Natural killer cell treated with Interleukin-12 subunit alpha and Interleukin-12 subunit beta and Interleukin-15 and Interleukin-18, amount 100 ng/mL, for 72 hours (primary cell): ENCODE results near the gene NCAPD2. TPM values are rescaled to one million over a fixed set of nuclear protein-coding genes. Genes with fewer than 3 reads are reported as not detected.
A peak's percentile ranks its signal among the peaks of the same experiment; 100 is the strongest.
"Not testable (repeated sequence)": the region's sequence is repeated elsewhere in the genome, so short reads cannot be mapped to it uniquely, and the experiment has no call there.

Source experiments
- ATAC-seq, 2 donors: fragments of 150-1000 bp; cut with Tn5 transposase in 1 of 2; sonication (Bioruptor Pico), chemical (Tn5 transposase) in 1 of 2; 2 replicates each; pipeline ENCODE4 v1.10.0; 2021
- DNase-seq: peaks from one replicate; pipeline ENCODE4 v3.0.0; 2022; ENCODE audit warnings: low spot score
- H3K27ac Mint-ChIP-seq, 2 donors: 1 replicate in 1 of 2; 2 replicates in 1 of 2; pipeline ENCODE4 v1.8.0; 2022; ENCODE audit warnings: mixed read lengths in 2 of 2, mild to moderate bottlenecking in 1 of 2, moderate library complexity in 1 of 2
- H3K27me3 Mint-ChIP-seq, 2 donors: 1 replicate in 1 of 2; 2 replicates in 1 of 2; pipeline ENCODE4 v1.8.0; 2022; ENCODE audit warnings: mixed read lengths in 2 of 2
- H3K36me3 Mint-ChIP-seq: one replicate; pipeline ENCODE4 v1.8.0; 2022; ENCODE audit warnings: mixed read lengths
- H3K4me1 Mint-ChIP-seq, 2 donors: 1 replicate in 1 of 2; 2 replicates in 1 of 2; pipeline ENCODE4 v1.8.0; 2022; ENCODE audit warnings: low read depth in 2 of 2, mixed read lengths in 2 of 2, mild to moderate bottlenecking in 1 of 2
- H3K4me3 Mint-ChIP-seq: one replicate; pipeline ENCODE4 v1.8.0; 2022; ENCODE audit warnings: mixed read lengths
- H3K9me3 Mint-ChIP-seq: 2 replicates; pipeline ENCODE4 v1.8.0; 2022; ENCODE audit warnings: mixed read lengths
- total RNA-seq, 2 donors: library from RNA; stranded (reverse); gene quantifications; one replicate each; pipeline ENCODE4 v1.2.3, GENCODE V29; 2022

Gene NCAPD2
- total RNA-seq, 2 donors from 2014 or later, result 73.4 to 131 TPM

DNA sequence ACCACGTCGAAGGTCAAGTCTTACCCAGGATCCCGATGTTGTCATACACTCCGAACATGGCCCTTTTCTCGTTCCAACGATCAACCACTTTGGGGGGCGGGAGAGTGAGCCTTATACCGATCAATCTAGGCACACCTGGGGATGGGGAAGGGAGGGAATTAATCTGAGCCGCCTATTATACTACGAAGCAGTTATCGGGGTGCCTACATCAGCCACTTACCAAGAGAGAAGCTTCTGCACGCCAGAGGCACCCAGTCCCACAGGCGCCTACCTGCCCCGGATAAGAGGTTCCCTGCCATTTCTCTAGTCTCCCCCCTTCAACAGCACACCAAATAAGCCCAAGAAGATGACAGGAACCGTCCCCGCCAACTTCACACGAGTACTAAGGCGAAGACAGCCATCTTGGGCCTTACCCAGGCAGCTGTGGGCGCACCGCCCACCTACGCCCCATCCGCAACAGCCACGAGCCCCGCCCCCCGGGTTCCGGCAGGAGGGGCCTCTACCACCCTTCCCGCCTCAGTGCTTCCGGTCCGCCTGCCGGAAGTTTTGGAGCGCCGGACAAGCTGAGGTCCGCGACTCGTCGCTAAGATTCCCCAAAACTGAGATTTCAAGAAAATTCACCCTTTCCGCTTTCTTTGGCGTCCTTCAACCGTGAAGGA is 935 bp upstream of the NCAPD2 start, which contains the start of gene MRPL51:
Gene MRPL51, minus strand, starts transcription at position 425 of the 659 bp plus-strand sequence. Its CDS starts 126 bp downstream, at position 299.
- Mint-ChIP-seq H3K36me3 (peaks cover 15% of the 10 kb centered on the region), H3K4me3 (peak within 1 kb of the TSS; percentile 97), H3K27me3 (peaks cover 0 to 1% of the 10 kb centered on the region in 2 donors), H3K27ac (peak within 1 kb of the TSS; percentile 98 to 99), H3K4me1 (peaks cover 31 to 33% of the 10 kb centered on the region in 2 donors), H3K9me3 (no peaks in the 10 kb centered on the region)
- ATAC-seq (peak; percentile 88 to 91), DNase-seq (peak; percentile 98)

DNA sequence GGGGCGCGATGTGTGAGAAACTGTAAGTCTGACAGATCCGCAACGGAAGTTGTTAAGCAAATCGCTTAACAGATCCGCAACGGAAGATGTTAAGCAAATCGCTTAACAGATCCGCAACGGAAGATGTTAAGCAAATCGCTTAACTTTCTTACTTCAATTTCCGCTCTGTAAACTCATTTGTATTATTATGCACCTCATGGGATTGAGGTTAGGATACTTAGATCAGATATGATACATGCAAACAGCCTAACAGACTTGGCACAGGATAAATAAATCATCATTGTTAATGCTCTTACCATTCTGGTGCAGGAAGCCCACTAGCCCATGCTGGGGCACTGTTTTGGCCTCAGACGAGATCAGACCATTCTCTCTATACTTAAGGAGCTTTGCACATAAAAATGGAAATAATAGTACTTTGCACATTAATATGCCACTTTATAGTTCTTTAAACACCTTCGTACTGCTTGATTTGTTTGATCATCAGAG is 399 bp downstream of the NCAPD2 start:
- no peak for DNase-seq
- peak overlapping the region; percentile 97 for H3K4me3 Mint-ChIP-seq

DNA sequence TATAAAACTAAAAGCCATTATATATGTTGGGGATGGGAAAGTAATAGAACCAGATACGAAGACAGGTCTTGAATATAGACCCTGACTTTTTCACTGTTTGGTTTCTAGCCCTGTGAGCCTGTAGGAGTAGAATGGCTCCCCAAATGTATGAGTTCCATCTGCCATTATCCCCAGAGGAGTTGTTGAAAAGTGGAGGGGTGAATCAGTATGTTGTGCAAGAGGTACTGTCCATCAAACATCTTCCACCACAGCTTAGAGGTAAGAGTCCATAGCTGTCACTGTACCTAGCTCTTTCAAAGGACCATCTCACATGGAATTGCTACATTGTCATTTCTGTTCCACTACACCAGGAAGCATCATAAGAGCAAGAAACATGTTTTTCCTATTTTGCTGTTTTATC is 1.1 kb downstream of the NCAPD2 start:
- ATAC-seq, result no peak
- peaks cover 31 to 33% of the 10 kb centered on the region in 2 donors for H3K4me1 Mint-ChIP-seq

More for the DNA sequence above, 399 bp downstream of the NCAPD2 start:
- H3K36me3 Mint-ChIP-seq, result peaks cover 15% of the 10 kb centered on the region
- peak overlapping the region; percentile 98 to 99 for H3K27ac Mint-ChIP-seq
- no peaks in the 10 kb centered on the region for H3K9me3 Mint-ChIP-seq
- H3K27me3 Mint-ChIP-seq, result no peaks in the 10 kb centered on the region
- ATAC-seq, result peak in 1 of 2 donors; percentile 10
- peaks cover 31 to 33% of the 10 kb centered on the region in 2 donors for H3K4me1 Mint-ChIP-seq

DNA sequence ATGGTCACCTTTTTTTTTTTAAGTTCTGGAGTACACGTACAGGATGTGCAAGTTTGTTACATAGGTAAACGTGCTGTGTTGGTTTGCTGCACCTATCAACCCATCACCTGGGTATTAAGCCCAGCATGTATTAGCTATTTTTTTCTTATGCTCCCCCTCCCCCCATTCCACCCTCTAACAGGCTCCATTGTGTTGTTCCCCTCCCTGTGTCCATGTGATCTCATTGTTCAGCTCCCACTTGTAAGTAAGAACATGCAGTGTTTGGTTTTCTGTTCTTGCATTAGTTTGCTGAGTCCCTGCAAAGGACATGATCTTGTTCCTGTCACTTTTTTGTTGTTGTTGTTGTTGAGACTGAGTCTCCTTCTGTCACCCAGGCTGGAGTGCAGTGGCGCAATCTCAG is 3.4 kb downstream of the NCAPD2 start:
- H3K27me3 Mint-ChIP-seq, H3K27ac Mint-ChIP-seq, DNase-seq, ATAC-seq, H3K4me3 Mint-ChIP-seq, H3K36me3 Mint-ChIP-seq, H3K9me3 Mint-ChIP-seq: not testable (repeated sequence)
- peaks cover 28 to 31% of the 10 kb centered on the region in 2 donors for H3K4me1 Mint-ChIP-seq

More for the DNA sequence above, 1.1 kb downstream of the NCAPD2 start:
- DNase-seq, result no peak
- Mint-ChIP-seq H3K9me3 (no peaks in the 10 kb centered on the region), H3K27me3 (no peaks in the 10 kb centered on the region), H3K4me3 (peak overlapping the region; percentile 97), H3K36me3 (peaks cover 15% of the 10 kb centered on the region), H3K27ac (peak overlapping the region; percentile 98 to 99)

DNA sequence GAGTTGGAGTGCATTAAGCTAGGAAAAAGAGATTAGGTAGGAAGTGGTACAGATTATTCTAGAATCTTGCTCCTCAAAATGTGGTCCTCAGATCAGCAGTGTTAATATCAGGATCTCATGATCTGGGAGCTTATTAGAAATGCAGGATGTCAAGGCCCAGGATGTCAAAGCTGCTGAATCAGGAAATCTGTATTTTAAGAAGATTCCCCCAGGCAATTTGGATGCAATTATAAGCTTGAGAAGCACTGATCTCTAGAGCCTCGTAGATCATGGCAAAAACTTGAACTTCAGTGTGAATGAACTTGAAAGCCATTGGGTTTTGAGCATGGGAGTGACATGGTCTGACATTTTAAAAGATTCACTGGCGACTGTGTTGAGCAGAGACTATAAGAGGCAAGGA is 6.6 kb downstream of the NCAPD2 start:
- H3K27ac Mint-ChIP-seq, result no peak overlapping the region
- H3K27me3 Mint-ChIP-seq, result no peaks in the 10 kb centered on the region
- H3K4me1 Mint-ChIP-seq, result peaks cover 5 to 6% of the 10 kb centered on the region in 2 donors
- no peaks in the 10 kb centered on the region for H3K9me3 Mint-ChIP-seq
- DNase-seq (no peak), ATAC-seq (no peak)
- H3K4me3 Mint-ChIP-seq, result no peak overlapping the region
- no peaks in the 10 kb centered on the region for H3K36me3 Mint-ChIP-seq

DNA sequence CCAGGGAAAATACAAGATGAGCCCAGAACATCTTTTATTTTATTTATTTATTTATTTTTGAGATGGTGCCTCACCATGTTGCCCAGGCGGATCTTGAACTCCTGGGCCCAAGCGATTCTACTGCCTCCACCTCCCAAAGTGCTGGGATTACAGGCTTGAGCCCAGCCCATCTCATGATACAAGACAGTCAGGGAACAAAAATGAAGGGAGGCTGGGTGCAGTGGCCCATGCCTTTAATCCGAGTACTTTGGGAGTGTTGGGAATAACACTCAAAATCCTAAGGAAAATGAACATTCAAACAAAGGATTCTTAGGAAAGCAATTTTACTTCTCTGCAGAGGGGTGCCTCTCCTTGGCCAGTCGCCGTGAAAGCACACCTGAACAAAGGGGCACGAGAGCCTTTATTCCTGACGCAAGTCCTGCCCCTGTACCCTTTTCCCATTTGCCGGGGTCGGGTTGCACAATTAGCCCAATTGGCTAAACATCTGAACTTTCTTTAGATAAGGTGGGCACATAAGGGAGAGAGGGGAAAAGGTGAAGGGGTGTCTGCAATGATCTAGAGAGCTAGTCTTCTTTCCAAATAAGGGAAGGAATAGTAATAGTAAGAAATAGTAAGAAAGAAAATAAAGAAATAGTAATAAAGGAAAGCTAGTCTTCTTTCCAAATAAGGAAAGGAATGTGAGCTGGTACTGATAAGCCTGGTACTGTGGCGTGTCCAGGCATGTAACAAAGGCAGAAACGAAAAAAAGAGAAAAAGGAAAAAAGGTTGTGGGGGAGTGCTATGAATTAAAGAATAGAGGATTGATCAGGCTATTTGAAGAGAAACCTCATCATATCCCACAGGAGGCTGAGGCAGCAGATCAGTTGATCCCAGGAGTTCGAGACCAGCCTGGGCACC is 13.4 kb downstream of the NCAPD2 start:
- H3K27me3 Mint-ChIP-seq, result no peaks in the 10 kb centered on the region
- H3K36me3 Mint-ChIP-seq, result peaks cover 17% of the 10 kb centered on the region
- no peak overlapping the region for H3K27ac Mint-ChIP-seq
- no peak for DNase-seq
- H3K4me3 Mint-ChIP-seq, result no peak overlapping the region
- H3K4me1 Mint-ChIP-seq, result peaks cover 7 to 13% of the 10 kb centered on the region in 2 donors
- ATAC-seq, result no peak
- H3K9me3 Mint-ChIP-seq, result no peaks in the 10 kb centered on the region

DNA sequence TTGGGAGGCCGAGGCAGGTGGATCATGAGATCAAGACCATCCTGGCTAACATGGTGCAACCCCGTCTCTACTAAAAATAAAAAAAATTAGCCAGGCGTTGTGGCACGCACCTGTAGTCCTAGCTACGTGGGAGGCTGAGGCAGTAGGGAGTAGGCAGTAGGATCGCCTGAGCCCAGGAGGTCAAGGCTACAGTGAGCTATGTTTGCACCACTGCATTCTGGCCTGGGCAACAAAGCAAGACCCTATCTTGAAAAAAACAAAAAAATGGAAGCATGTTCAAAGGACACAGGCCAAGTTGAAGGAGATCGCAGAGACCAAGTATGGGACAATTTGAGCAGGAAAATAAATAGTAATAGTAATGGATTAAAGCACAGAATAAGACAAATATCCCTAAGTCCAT is 14.2 kb downstream of the NCAPD2 start:
- Mint-ChIP-seq H3K4me1 (peaks cover 7 to 16% of the 10 kb centered on the region in 2 donors), H3K27me3 (no peaks in the 10 kb centered on the region), H3K9me3 (no peaks in the 10 kb centered on the region), H3K4me3 (no peak overlapping the region), H3K36me3 (peaks cover 25% of the 10 kb centered on the region), H3K27ac (no peak overlapping the region)
- no peak for ATAC-seq
- no peak for DNase-seq

DNA sequence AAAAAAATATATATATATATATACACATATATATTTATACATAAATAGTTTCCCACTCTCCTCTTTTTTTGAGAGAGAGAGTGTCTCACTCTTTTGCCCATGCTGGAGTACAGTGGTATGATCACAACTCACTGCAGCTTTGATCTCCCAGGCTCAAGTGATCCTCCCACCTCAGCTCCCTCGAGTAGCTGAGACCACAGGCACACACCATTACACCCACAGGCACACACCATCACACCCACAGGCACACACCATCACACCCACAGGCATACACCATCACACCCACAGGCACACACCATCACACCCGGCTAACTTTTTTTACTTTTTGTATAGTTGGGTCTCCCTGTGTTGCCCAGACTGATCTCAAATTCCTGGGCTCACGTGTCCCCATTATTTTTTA is 26.3 kb downstream of the NCAPD2 start:
- Mint-ChIP-seq H3K4me1 (peaks cover 5 to 6% of the 10 kb centered on the region in 2 donors), H3K27me3 (no peaks in the 10 kb centered on the region), H3K9me3 (no peaks in the 10 kb centered on the region), H3K27ac (no peak overlapping the region), H3K36me3 (peaks cover 41% of the 10 kb centered on the region), H3K4me3 (no peak overlapping the region)
- DNase-seq, result no peak
- ATAC-seq, result peak; percentile 77 to 85

DNA sequence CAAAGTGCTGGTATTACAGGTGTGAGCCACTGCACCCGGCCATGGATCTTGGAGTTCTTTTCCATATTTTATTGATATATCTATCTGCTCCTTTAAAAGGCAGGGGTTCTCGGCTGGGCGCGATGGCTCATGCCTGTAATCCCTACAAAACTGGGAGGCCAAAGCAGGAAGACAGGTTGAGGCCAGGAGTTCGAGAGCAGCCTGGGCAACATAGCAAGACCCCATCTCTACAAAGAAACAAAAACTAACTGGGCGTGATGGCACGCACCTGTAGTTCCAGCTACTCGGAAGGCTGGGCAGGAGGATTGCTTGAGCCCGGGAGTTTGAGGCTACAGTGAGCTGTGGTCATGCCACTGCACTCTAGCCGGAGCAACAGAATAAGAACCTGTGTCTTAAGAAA is 28.3 kb downstream of the NCAPD2 start:
- Mint-ChIP-seq H3K4me1 (peaks cover 6 to 7% of the 10 kb centered on the region in 2 donors), H3K4me3 (no peak overlapping the region), H3K36me3 (peaks cover 40% of the 10 kb centered on the region), H3K27ac (no peak overlapping the region), H3K27me3 (no peaks in the 10 kb centered on the region), H3K9me3 (no peaks in the 10 kb centered on the region)
- ATAC-seq (no peak), DNase-seq (no peak)

DNA sequence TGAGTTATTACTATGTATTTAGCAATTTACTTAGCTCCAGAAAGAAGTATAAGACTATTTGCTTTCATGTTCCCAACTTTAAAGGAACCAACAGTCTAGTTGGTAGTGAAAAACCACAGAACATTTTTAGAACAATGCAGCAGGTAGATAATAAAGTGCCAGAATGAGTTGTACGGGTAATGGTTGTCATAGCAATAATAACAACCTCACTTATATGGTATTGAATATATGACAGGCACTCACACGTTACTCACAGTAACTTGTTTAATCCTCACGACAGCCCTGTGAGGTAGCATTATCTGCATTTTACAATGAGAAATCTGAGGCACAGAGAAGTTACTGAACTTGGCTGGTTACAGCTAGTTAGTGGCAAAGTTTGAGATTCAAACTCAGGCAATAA is 29.8 kb downstream of the NCAPD2 start:
- H3K27ac Mint-ChIP-seq, result no peak overlapping the region
- ATAC-seq, result no peak

DNA sequence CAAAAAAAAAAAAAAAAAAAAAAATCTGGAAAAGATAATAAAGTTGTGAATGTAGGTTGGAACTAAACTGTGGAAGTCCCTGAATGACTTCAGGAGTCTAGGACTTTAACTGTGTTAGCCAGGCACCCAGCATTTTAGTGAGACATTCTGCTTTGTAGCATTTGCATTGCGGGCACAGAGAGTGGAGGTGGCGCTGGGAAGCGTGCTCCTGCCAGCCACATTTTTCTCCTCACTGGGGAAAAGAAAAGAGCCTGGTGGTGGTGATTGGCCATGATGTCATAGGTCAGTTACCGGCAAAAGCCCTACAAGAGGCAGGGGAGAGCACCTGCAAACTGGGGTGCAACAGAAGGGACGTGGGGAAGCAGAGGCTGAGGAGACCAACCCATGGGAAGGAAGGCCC is 30.7 kb downstream of the NCAPD2 start:
- Mint-ChIP-seq H3K9me3 (no peaks in the 10 kb centered on the region), H3K4me3 (no peak overlapping the region), H3K27ac (no peak overlapping the region), H3K4me1 (peaks cover 6 to 7% of the 10 kb centered on the region in 2 donors), H3K36me3 (peaks cover 47% of the 10 kb centered on the region), H3K27me3 (no peaks in the 10 kb centered on the region)
- ATAC-seq (no peak), DNase-seq (no peak)

More for the DNA sequence above, 29.8 kb downstream of the NCAPD2 start:
- Mint-ChIP-seq H3K4me3 (no peak overlapping the region), H3K4me1 (peaks cover 6 to 7% of the 10 kb centered on the region in 2 donors), H3K27me3 (no peaks in the 10 kb centered on the region), H3K9me3 (no peaks in the 10 kb centered on the region), H3K36me3 (peaks cover 46% of the 10 kb centered on the region)
- no peak for DNase-seq

DNA sequence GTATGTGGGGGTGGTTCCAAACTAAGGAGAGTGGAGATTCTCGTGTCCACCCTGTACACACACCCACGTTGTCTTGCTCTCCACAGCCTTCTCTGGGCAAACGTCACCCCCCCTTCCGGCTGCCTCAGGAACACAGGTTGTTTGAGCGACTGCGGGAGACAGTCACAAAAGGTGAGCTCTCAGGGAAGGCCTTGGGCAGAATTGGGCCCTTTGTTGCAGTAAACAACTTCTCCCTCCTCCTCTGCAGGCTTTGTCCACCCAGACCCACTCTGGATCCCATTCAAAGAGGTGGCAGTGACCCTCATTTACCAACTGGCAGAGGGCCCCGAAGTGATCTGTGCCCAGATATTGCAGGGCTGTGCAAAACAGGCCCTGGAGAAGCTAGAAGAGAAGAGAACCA is 32.3 kb downstream of the NCAPD2 start:
- Mint-ChIP-seq H3K27ac (no peak overlapping the region), H3K4me1 (peaks cover 7 to 9% of the 10 kb centered on the region in 2 donors)

DNA sequence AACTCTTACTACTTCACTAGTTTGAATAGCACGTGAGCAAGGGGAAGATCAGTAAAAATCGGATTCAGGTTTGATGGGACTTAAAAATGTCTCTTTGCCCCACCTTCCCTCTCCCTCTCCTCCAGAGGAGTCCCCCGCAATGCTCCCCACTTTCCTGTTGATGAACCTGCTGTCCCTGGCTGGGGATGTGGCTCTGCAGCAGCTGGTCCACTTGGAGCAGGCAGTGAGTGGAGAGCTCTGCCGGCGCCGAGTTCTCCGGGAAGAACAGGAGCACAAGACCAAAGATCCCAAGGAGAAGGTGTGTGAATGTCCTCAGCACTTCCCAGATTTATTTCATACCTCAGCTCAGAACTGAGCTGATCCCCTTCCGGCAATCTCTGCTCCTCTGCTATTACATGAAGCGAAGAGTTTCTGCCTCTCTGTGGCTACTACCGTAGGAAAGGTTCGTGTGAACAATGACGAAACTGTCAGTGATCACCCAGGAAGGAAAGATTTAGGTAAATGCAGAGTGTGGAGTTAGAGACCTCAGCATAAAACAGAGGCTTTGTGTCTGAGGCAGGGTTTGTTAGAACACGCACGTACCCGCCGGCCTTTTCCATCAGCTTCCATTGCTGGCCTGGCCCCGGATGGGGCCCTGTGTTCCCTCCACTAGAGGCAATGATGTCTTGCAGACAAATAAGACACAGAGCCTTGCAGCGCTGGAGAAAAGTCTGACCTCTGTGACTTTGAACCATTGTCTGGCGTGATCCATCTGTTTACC is 33.0 kb downstream of the NCAPD2 start:
- Mint-ChIP-seq H3K9me3 (no peaks in the 10 kb centered on the region), H3K27me3 (no peaks in the 10 kb centered on the region), H3K4me3 (no peak overlapping the region), H3K4me1 (peaks cover 9 to 12% of the 10 kb centered on the region in 2 donors), H3K36me3 (peaks cover 48% of the 10 kb centered on the region), H3K27ac (no peak overlapping the region)
- no peak for ATAC-seq
- DNase-seq, result no peak

More for the DNA sequence above, 32.3 kb downstream of the NCAPD2 start:
- no peak for DNase-seq
- peaks cover 53% of the 10 kb centered on the region for H3K36me3 Mint-ChIP-seq
- no peak overlapping the region for H3K4me3 Mint-ChIP-seq
- H3K9me3 Mint-ChIP-seq, result no peaks in the 10 kb centered on the region
- no peaks in the 10 kb centered on the region for H3K27me3 Mint-ChIP-seq
- no peak for ATAC-seq
